HEK293 (cell line): ENCODE data around the gene TIMM50.
A peak's percentile ranks its signal among the peaks of the same experiment; 100 is the strongest.

Experiments
- ATF2 ChIP-seq: fragments of 450-650 bp; formaldehyde crosslinking; IDR thresholded peaks from 2 replicates; pipeline ENCODE4 v1.5.1; 2016; ENCODE audit warnings: missing biosample characterization, missing genetic modification characterization, low read depth
- ELK4 ChIP-seq: IDR thresholded peaks from 2 replicates; pipeline ENCODE4 v1.6.1; 2011; ENCODE audit warnings: mild to moderate bottlenecking, low read depth, low read length, borderline replicate concordance
- FEZF1 ChIP-seq: fragments of 450-650 bp; formaldehyde crosslinking; IDR thresholded peaks from 2 replicates; pipeline ENCODE4 v1.5.1; 2016; ENCODE audit warnings: missing biosample characterization, missing genetic modification characterization
- KLF17 ChIP-seq: fragments of 450-650 bp; formaldehyde crosslinking; IDR thresholded peaks from 2 replicates; pipeline ENCODE4 v1.5.1; 2016; ENCODE audit warnings: missing biosample characterization, missing genetic modification characterization
- KLF7 ChIP-seq: fragments of 450-650 bp; formaldehyde crosslinking; IDR thresholded peaks from 2 replicates; pipeline ENCODE4 v1.5.1; 2016; ENCODE audit warnings: missing biosample characterization, missing genetic modification characterization, borderline replicate concordance
- KLF9 ChIP-seq: fragments of 450-650 bp; formaldehyde crosslinking; IDR thresholded peaks from 2 replicates; pipeline ENCODE4 v1.5.1; 2016; ENCODE audit warnings: missing biosample characterization, missing genetic modification characterization, low read depth
- PATZ1 ChIP-seq: fragments of 450-650 bp; formaldehyde crosslinking; IDR thresholded peaks from 2 replicates; pipeline ENCODE4 v1.5.1; 2016; ENCODE audit warnings: missing biosample characterization, missing genetic modification characterization
- SETDB1 ChIP-seq: IDR thresholded peaks from one replicate; pipeline ENCODE4 v1.6.1; 2017; ENCODE audit warnings: mild to moderate bottlenecking, low read length, moderate library complexity, mixed read lengths; ENCODE audit not compliant: insufficient read length
- SP7 ChIP-seq: fragments of 450-650 bp; formaldehyde crosslinking; IDR thresholded peaks from 2 replicates; pipeline ENCODE4 v1.5.1; 2016; ENCODE audit warnings: missing biosample characterization, missing genetic modification characterization
- TCF7L2 ChIP-seq: IDR thresholded peaks from 2 replicates; pipeline ENCODE4 v1.6.1; 2011; ENCODE audit warnings: low read depth, mild to moderate bottlenecking, inconsistent platforms, low read length, moderate library complexity, borderline replicate concordance
- TRIM28 ChIP-seq: IDR thresholded peaks from 2 replicates; pipeline ENCODE4 v1.6.1; 2011; ENCODE audit warnings: low read length, control low read depth, borderline replicate concordance
- ZBTB7A ChIP-seq: fragments of 450-650 bp; formaldehyde crosslinking; IDR thresholded peaks from 2 replicates; pipeline ENCODE4 v1.5.1; 2016; ENCODE audit warnings: low read depth, missing biosample characterization, missing genetic modification characterization
- ZFP3 ChIP-seq: fragments of 450-650 bp; formaldehyde crosslinking; IDR thresholded peaks from 2 replicates; pipeline ENCODE4 v1.5.1; 2016; ENCODE audit warnings: low read depth, missing biosample characterization, missing genetic modification characterization
- ZFP41 ChIP-seq: fragments of 450-650 bp; formaldehyde crosslinking; IDR thresholded peaks from 2 replicates; pipeline ENCODE4 v1.5.1; 2016; ENCODE audit warnings: missing biosample characterization, missing genetic modification characterization, borderline replicate concordance
- ZNF140 ChIP-seq: fragments of 450-650 bp; formaldehyde crosslinking; IDR thresholded peaks from 2 replicates; pipeline ENCODE4 v1.5.1; 2016; ENCODE audit warnings: missing biosample characterization, missing genetic modification characterization
- ZNF146 ChIP-seq: fragments of 450-650 bp; formaldehyde crosslinking; IDR thresholded peaks from 2 replicates; pipeline ENCODE4 v1.5.1; 2016; ENCODE audit warnings: missing biosample characterization, missing genetic modification characterization
- ZNF2 ChIP-seq: fragments of 450-650 bp; formaldehyde crosslinking; IDR thresholded peaks from 2 replicates; pipeline ENCODE4 v1.5.1; 2016; ENCODE audit warnings: missing biosample characterization, missing genetic modification characterization
- ZNF223 ChIP-seq: fragments of 450-650 bp; formaldehyde crosslinking; IDR thresholded peaks from 2 replicates; pipeline ENCODE4 v1.5.1; 2016; ENCODE audit warnings: missing biosample characterization, missing genetic modification characterization
- ZNF350 ChIP-seq: fragments of 450-650 bp; formaldehyde crosslinking; IDR thresholded peaks from 2 replicates; pipeline ENCODE4 v1.5.0; 2017; ENCODE audit warnings: missing biosample characterization, mild to moderate bottlenecking, missing genetic modification characterization
- ZNF394 ChIP-seq: fragments of 450-650 bp; formaldehyde crosslinking; IDR thresholded peaks from 2 replicates; pipeline ENCODE4 v1.5.1; 2016; ENCODE audit warnings: missing biosample characterization, missing genetic modification characterization, mild to moderate bottlenecking, moderate library complexity, borderline replicate concordance
- ZNF433 ChIP-seq: fragments of 450-650 bp; formaldehyde crosslinking; IDR thresholded peaks from 2 replicates; pipeline ENCODE4 v1.5.1; 2016; ENCODE audit warnings: missing biosample characterization, missing genetic modification characterization, low read depth
- ZNF449 ChIP-seq: fragments of 450-650 bp; formaldehyde crosslinking; IDR thresholded peaks from 2 replicates; pipeline ENCODE4 v1.5.1; 2017; ENCODE audit warnings: missing biosample characterization, mild to moderate bottlenecking, missing genetic modification characterization, moderate library complexity
- ZNF488 ChIP-seq: fragments of 450-650 bp; formaldehyde crosslinking; IDR thresholded peaks from 2 replicates; pipeline ENCODE4 v1.5.1; 2016; ENCODE audit warnings: missing biosample characterization, missing genetic modification characterization
- ZNF530 ChIP-seq: fragments of 450-650 bp; formaldehyde crosslinking; IDR thresholded peaks from 2 replicates; pipeline ENCODE4 v1.5.1; 2016; ENCODE audit warnings: low read depth, missing biosample characterization, missing genetic modification characterization
- ZNF561 ChIP-seq: fragments of 450-650 bp; IDR thresholded peaks from 2 replicates; pipeline ENCODE4 v1.5.1; 2018; ENCODE audit warnings: missing biosample characterization, missing genetic modification characterization, borderline replicate concordance
- ZNF639 ChIP-seq: fragments of 450-650 bp; formaldehyde crosslinking; IDR thresholded peaks from 2 replicates; pipeline ENCODE4 v1.5.1; 2016; ENCODE audit warnings: missing biosample characterization, missing genetic modification characterization
- ZNF785 ChIP-seq: fragments of 450-650 bp; formaldehyde crosslinking; IDR thresholded peaks from 2 replicates; pipeline ENCODE4 v1.5.1; 2016; ENCODE audit warnings: missing biosample characterization, missing genetic modification characterization
- ZNF837 ChIP-seq: fragments of 450-650 bp; formaldehyde crosslinking; IDR thresholded peaks from 2 replicates; pipeline ENCODE4 v1.5.1; 2016; ENCODE audit warnings: missing biosample characterization, missing genetic modification characterization
- ZXDB ChIP-seq: fragments of 450-650 bp; formaldehyde crosslinking; IDR thresholded peaks from 2 replicates; pipeline ENCODE4 v1.5.1; 2016; ENCODE audit warnings: missing biosample characterization, missing genetic modification characterization

TIMM50 gene

GRCh38 chr19:39445196-39446111 is 35.2 kb upstream of the TIMM50 start, which contains the start of gene SUPT5H (continued):
- 0 out of 2 replicates have a peak, but pooled peaks have one; percentile 37 for TF ChIP-seq TRIM28
- TF ChIP-seq ZNF530, result no peak
- TF ChIP-seq KLF17 (tag by site-specific recombination), result peak; percentile 87
- TF ChIP-seq ZNF561 (tag by site-specific recombination), result peak; percentile 88
- TF ChIP-seq ZNF146 (tag by site-specific recombination), result no peak
- TF ChIP-seq SETDB1, result no peak
- TF ChIP-seq PATZ1, result peak; percentile 62
- TF ChIP-seq ZNF223 (tag by site-specific recombination), result peak; percentile 41; the same call in 1 of the 2 replicates
- TF ChIP-seq ZNF350 (tag by site-specific recombination), result no peak
- TF ChIP-seq KLF7 (tag by site-specific recombination), result no peak; the same call in none of the 2 replicates
- TF ChIP-seq ZFP3, result no peak
- no peak for TF ChIP-seq ELK4
- peak; percentile 100 for TF ChIP-seq ZXDB (tag by site-specific recombination)
- no peak; the same call in 1 of the 2 replicates for TF ChIP-seq KLF9 (tag by site-specific recombination)
- TF ChIP-seq ZNF488 (tag by site-specific recombination), result no peak
- peak; percentile 96 for TF ChIP-seq ZNF2
- no peak for TF ChIP-seq ATF2
- TF ChIP-seq SP7 (tag by site-specific recombination), result peak; percentile 94
- TF ChIP-seq ZNF639, result peak; percentile 85; the same call in 1 of the 2 replicates
- TF ChIP-seq ZFP41 (tag by site-specific recombination), result no peak
- TF ChIP-seq ZNF140, result no peak
- TF ChIP-seq TCF7L2, result no peak
- peak; percentile 54; the same call in 1 of the 2 replicates for TF ChIP-seq ZNF449 (tag by site-specific recombination)
- 0 out of 2 replicates have a peak, but pooled peaks have one; percentile 30 for TF ChIP-seq ZBTB7A (tag by site-specific recombination)
- TF ChIP-seq ZNF785 (tag by site-specific recombination), result peak; percentile 79; the same call in 1 of the 2 replicates
- no peak for TF ChIP-seq ZNF837
- TF ChIP-seq FEZF1 (tag by site-specific recombination), result no peak
- peak; percentile 60; the same call in 1 of the 2 replicates for TF ChIP-seq ZNF394 (tag by site-specific recombination)
- no peak for TF ChIP-seq ZNF433 (tag by site-specific recombination)
